H1 (cell line): Measurements from ENCODE around the gene SOWAHD. TPM values are rescaled to one million over a fixed set of nuclear protein-coding genes. Genes with fewer than 3 reads are reported as not detected.
A peak's percentile ranks its signal among the peaks of the same experiment; 100 is the strongest.

Experiments
- CTCF ChIA-PET: fragments of 300-600 bp; sonication (Branson Sonifier 250); formaldehyde crosslinking; loops from one replicate; lab custom pipeline; 2021; ENCODE audit not compliant: partially characterized antibody; lab: Charles Lee
- POLR2A ChIA-PET: fragments of 300-600 bp; sonication (Branson Sonifier 250); formaldehyde crosslinking; loops from one replicate; lab custom pipeline; 2021; ENCODE audit warnings: inconsistent platforms; ENCODE audit not compliant: partially characterized antibody; lab: Charles Lee
- DNase-seq, 2 experiments: peaks; one replicate each; pipeline versions ENCODE4 v3.0.0 to v3.0.0-alpha.2; 2010 to 2022; ENCODE audit warnings: low spot score in 2 of 2, low read depth in 1 of 2, mixed read lengths in 1 of 2
- FAIRE-seq: peaks from 2 replicates; lab custom pipeline; 2011; peaks lifted over from hg19 to GRCh38; lab: Jason Lieb, UNC
- H2AFZ ChIP-seq: 2 replicates; pipeline ENCODE4 v1.8.1; 2012; ENCODE audit warnings: low read length, inconsistent platforms
- H2AK5ac ChIP-seq: 2 replicates; pipeline ENCODE4 v1.6.1; 2013; ENCODE audit warnings: low read depth, low read length
- H2BK120ac ChIP-seq: replicated peaks from 2 replicates; pipeline ENCODE3; 2013; ENCODE audit warnings: low read depth, low read length, inconsistent platforms
- H2BK12ac ChIP-seq: 2 replicates; pipeline ENCODE4 v1.6.1; 2013; ENCODE audit warnings: low read depth, low read length
- H2BK15ac ChIP-seq: 2 replicates; pipeline ENCODE4 v1.6.1; 2013; ENCODE audit warnings: low read length
- H2BK20ac ChIP-seq: 2 replicates; pipeline ENCODE4 v1.6.1; 2013; ENCODE audit warnings: low read length
- H2BK5ac ChIP-seq: 2 replicates; pipeline ENCODE4 v1.6.1; 2013; ENCODE audit warnings: low read depth, low read length
- H3K14ac ChIP-seq: 2 replicates; pipeline ENCODE4 v1.6.1; 2013; ENCODE audit warnings: inconsistent platforms; ENCODE audit not compliant: insufficient read length
- H3K18ac ChIP-seq: 2 replicates; pipeline ENCODE4 v1.6.1; 2013; ENCODE audit warnings: low read length; ENCODE audit errors: extremely low read depth
- H3K23ac ChIP-seq: 2 replicates; pipeline ENCODE4 v1.6.1; 2013; ENCODE audit warnings: inconsistent platforms; ENCODE audit not compliant: insufficient read length
- H3K23me2 ChIP-seq: 2 replicates; pipeline ENCODE4 v1.6.1; 2013; ENCODE audit warnings: low read depth, low read length
- H3K27ac ChIP-seq: 2 replicates; pipeline ENCODE4 v1.6.1; 2011; ENCODE audit warnings: low read depth, low read length, inconsistent platforms
- H3K27me3 ChIP-seq, 4 experiments: replicated peaks in 1 of 4; 1 replicate in 1 of 4; 2 replicates in 3 of 4; pipeline versions ENCODE4 v1.6.1 to v1.8.1; 2011 to 2013; ENCODE audit warnings: low read length in 3 of 4, mild to moderate bottlenecking in 3 of 4, inconsistent platforms in 2 of 4, mixed read lengths in 2 of 4, moderate library complexity in 1 of 4; ENCODE audit not compliant: control insufficient read depth in 3 of 4, insufficient read depth in 3 of 4; ENCODE audit errors: extremely low read depth in 1 of 4
- H3K36me3 ChIP-seq, 4 experiments: 2 replicates each; pipeline versions ENCODE4 v1.6.1 to v1.8.1; 2011 to 2013; ENCODE audit warnings: mild to moderate bottlenecking in 4 of 4, low read length in 3 of 4, moderate library complexity in 2 of 4, control low read depth in 1 of 4, inconsistent platforms in 1 of 4; ENCODE audit not compliant: insufficient read depth in 4 of 4, control insufficient read depth in 2 of 4
- H3K4ac ChIP-seq: replicated peaks from 2 replicates; pipeline ENCODE3; 2013; ENCODE audit warnings: low read length, low read depth, mixed read lengths, inconsistent platforms; ENCODE audit not compliant: insufficient read length
- H3K4me1 ChIP-seq, 4 experiments: replicated peaks in 1 of 4; 1 replicate in 1 of 4; 2 replicates in 3 of 4; pipeline versions ENCODE4 v1.6.1 to v1.8.1; 2011 to 2013; ENCODE audit warnings: low read length in 3 of 4, inconsistent platforms in 2 of 4, mixed read lengths in 1 of 4; ENCODE audit not compliant: insufficient read depth in 4 of 4, control insufficient read depth in 3 of 4
- H3K4me2 ChIP-seq, 2 experiments: 2 replicates each; pipeline versions ENCODE4 v1.6.1 to v1.8.1; 2011 to 2013; ENCODE audit warnings: low read depth in 2 of 2, low read length in 2 of 2, control low read depth in 1 of 2, inconsistent platforms in 1 of 2, mild to moderate bottlenecking in 1 of 2; ENCODE audit not compliant: insufficient read depth in 1 of 2
- H3K4me3 ChIP-seq, 4 experiments: fragments of 200-600, 300-600 bp in 1 of 4; sonication (generic), shearing (Covaris generic), sonication (Bioruptor Twin) in 1 of 4; 2 replicates each; pipeline versions ENCODE4 v1.5.1 to v1.8.1; 2011 to 2016; ENCODE audit warnings: low read length in 4 of 4, low read depth in 3 of 4, control low read depth in 2 of 4, inconsistent platforms in 2 of 4, mild to moderate bottlenecking in 2 of 4, mixed read lengths in 1 of 4, moderate library complexity in 1 of 4; ENCODE audit not compliant: insufficient read depth in 2 of 4; ENCODE audit errors: extremely low read depth in 1 of 4
- H3K56ac ChIP-seq: replicated peaks from 2 replicates; pipeline ENCODE3; 2013; ENCODE audit warnings: low read depth, mild to moderate bottlenecking, mixed read lengths, low read length, inconsistent platforms; ENCODE audit not compliant: insufficient read length
- H3K79me1 ChIP-seq: 2 replicates; pipeline ENCODE4 v1.6.1; 2013; ENCODE audit warnings: low read depth, low read length, control low read depth
- H3K79me2 ChIP-seq, 2 experiments: 2 replicates each; pipeline versions ENCODE4 v1.6.1 to v1.8.1; 2012 to 2013; ENCODE audit warnings: low read length in 2 of 2, mild to moderate bottlenecking in 2 of 2, inconsistent platforms in 1 of 2; ENCODE audit not compliant: insufficient read depth in 2 of 2, control insufficient read depth in 1 of 2
- H3K9ac ChIP-seq, 4 experiments: replicated peaks in 1 of 4; 1 replicate in 1 of 4; 2 replicates in 3 of 4; pipeline versions ENCODE4 v1.6.1 to v1.8.1; 2011 to 2013; ENCODE audit warnings: low read depth in 3 of 4, low read length in 3 of 4, control low read depth in 2 of 4, mild to moderate bottlenecking in 2 of 4, moderate library complexity in 2 of 4, inconsistent platforms in 1 of 4; ENCODE audit errors: extremely low read depth in 1 of 4
- H3K9me3 ChIP-seq, 2 experiments: 2 replicates each; pipeline versions ENCODE4 v1.6.1 to v1.8.1; 2012 to 2013; ENCODE audit warnings: mild to moderate bottlenecking in 2 of 2, moderate library complexity in 2 of 2, control low read depth in 1 of 2, inconsistent platforms in 1 of 2, low read depth in 1 of 2, low read length in 1 of 2, mixed read lengths in 1 of 2; ENCODE audit not compliant: insufficient read depth in 2 of 2
- H4K20me1 ChIP-seq, 2 experiments: replicated peaks in 1 of 2; 2 replicates each; pipeline versions ENCODE3 to v1.8.1; 2011 to 2013; ENCODE audit warnings: inconsistent platforms in 2 of 2, low read length in 2 of 2, mild to moderate bottlenecking in 1 of 2; ENCODE audit not compliant: insufficient read depth in 2 of 2, control insufficient read depth in 1 of 2
- H4K5ac ChIP-seq: 2 replicates; pipeline ENCODE4 v1.6.1; 2013; ENCODE audit warnings: low read length, low read depth, mixed read lengths, inconsistent platforms; ENCODE audit not compliant: insufficient read length
- H4K8ac ChIP-seq: 2 replicates; pipeline ENCODE4 v1.8.0; 2013; ENCODE audit warnings: mild to moderate bottlenecking, moderate library complexity, low read length, inconsistent platforms; ENCODE audit not compliant: insufficient read depth; ENCODE audit errors: extremely low read depth
- H4K91ac ChIP-seq: replicated peaks from 2 replicates; pipeline ENCODE3; 2013; ENCODE audit warnings: low read length, mixed read lengths, inconsistent platforms; ENCODE audit not compliant: insufficient read length
- JUND ChIP-seq: IDR thresholded peaks from 2 replicates; pipeline ENCODE4 v1.6.1; 2011; ENCODE audit warnings: mild to moderate bottlenecking, improper control_type of control experiment, low read length
- KDM1A ChIP-seq: fragments of 200-600, 300-600 bp; sonication (generic); IDR thresholded peaks from 2 replicates; pipeline ENCODE4 v1.7.1; 2016; ENCODE audit warnings: mild to moderate bottlenecking, low read length, borderline replicate concordance
- WGBS, 2 experiments: shearing (Covaris generic) in 1 of 2; methylation state at CpG; one replicate each; pipeline versions ENCODE4 v1.1.6 to v1.1.7; 2013 to 2015; ENCODE audit warnings: low lambda C conversion rate in 2 of 2, mixed read lengths in 2 of 2, inconsistent platforms in 1 of 2, low coverage in 1 of 2, missing lambda C conversion rate in 1 of 2; ENCODE audit not compliant: insufficient replicate concordance in 2 of 2, insufficient coverage in 1 of 2, insufficient read length in 1 of 2; ENCODE audit errors: extremely low coverage in 1 of 2, missing lambda C conversion rate in 1 of 2; 5-methylcytosine and 5-hydroxymethylcytosine counted together
- polyA plus RNA-seq, 7 experiments: library from polyadenylated mRNA; depleted of rRNA in 3 of 7; stranded (reverse) in 5 of 7; unstranded in 2 of 7; fragments of >200 nt in 5 of 7; fragments of 200-250 nt in 2 of 7; gene quantifications; 1 replicate in 5 of 7; 2 replicates in 1 of 7; 4 replicates in 1 of 7; pipeline versions ENCODE4 v1.2.1 to v1.2.3, GENCODE V29; 2011 to 2013; ENCODE audit warnings: missing spikeins in 2 of 7, mixed read lengths in 2 of 7
- total RNA-seq: library from RNA; stranded (reverse); fragmentation: NEBNext Ultra II Directional; extraction: Animal tissue kit (Norgen Biotek cat#: 25700); gene quantifications from 2 replicates; pipeline ENCODE4 v1.2.1, GENCODE V29; 2021

SOWAHD gene
- total and polyA plus RNA-seq, 2 of the 8 experiments (the other 6 are each of a cell fraction or from before 2014, with no cell fraction given), result 1.7 to 2.9 TPM

GRCh38 chrX:119721926-119722325, 36.5 kb upstream of the SOWAHD start:
- Histone ChIP-seq H3K14ac (no peak overlapping the region), H2AK5ac (no peak overlapping the region), H4K8ac (no peak overlapping the region), H2BK5ac (no peak overlapping the region), H3K4me1 (no peaks in the 10 kb centered on the region), H3K9ac (no peak overlapping the region), H3K18ac (no peak overlapping the region), H2BK12ac (no peak overlapping the region), H3K56ac (no peak overlapping the region), H3K9me3 (no peaks in the 10 kb centered on the region), H4K5ac (no peak overlapping the region), H3K4me2 (no peak overlapping the region), H2BK15ac (no peak overlapping the region), H3K23ac (no peak overlapping the region), H3K27me3 (no peaks in the 10 kb centered on the region), H2BK20ac (no peak overlapping the region), H4K20me1 (no peaks in the 10 kb centered on the region), H3K4me3 (no peak overlapping the region), H3K4ac (no peak overlapping the region), H3K79me2 (no peaks in the 10 kb centered on the region), H3K79me1 (no peaks in the 10 kb centered on the region), H3K23me2 (no peaks in the 10 kb centered on the region), H4K91ac (no peak overlapping the region), H3K27ac (no peak overlapping the region), H2AFZ (no peak overlapping the region), H3K36me3 (no peaks in the 10 kb centered on the region), H2BK120ac (no peak overlapping the region)
- ChIA-PET POLR2A (interaction anchor here (0.6 kb wide), 1 partner anchor 16 kb away, joined by 3 read pairs; no protein-coding TSS in a partner anchor), CTCF (interaction anchor here (0.5 kb wide), 1 partner anchor 24 kb away, joined by 4 read pairs; no protein-coding TSS in a partner anchor)
- FAIRE-seq, result no peak
- TF ChIP-seq JUND, result no peak
- peak; percentile 27; the same call in 1 of the 2 replicates for TF ChIP-seq KDM1A
- DNase-seq, result no peak
- 75% methylated on average over 1 of the region's 2 CpGs; no CpG with 5 or more reads in 1 of the 2 experiments for WGBS, 2 experiments
